ENCODE results near the gene KDSR. TPM values are rescaled to one million over a fixed set of nuclear protein-coding genes. Genes with fewer than 3 reads are reported as not detected.
A peak's percentile ranks its signal among the peaks of the same experiment; 100 is the strongest.

The KDSR gene
- total RNA-seq, 1 experiment from 2014 or later = 493 TPM

DNA sequence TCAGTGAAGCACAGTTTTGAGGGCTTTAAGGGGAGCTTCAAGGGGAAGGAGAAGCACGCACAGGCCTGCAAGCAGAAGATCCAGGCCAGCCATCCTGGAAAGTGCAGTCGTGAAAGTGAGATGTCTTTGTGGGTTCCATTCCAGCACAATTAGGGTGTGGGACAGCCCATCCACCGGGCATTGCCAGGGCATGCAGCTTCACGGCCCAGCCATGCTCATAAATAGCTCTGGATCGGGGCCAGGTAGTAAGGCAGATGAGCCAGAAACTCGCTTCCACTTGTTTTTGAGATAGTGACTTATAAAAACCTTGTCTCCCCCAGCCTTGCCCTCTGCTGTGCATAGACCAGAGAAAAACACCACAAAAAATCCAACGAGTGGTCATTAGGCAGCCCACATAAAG is 21.0 kb downstream of the KDSR start:
- H3K36me3 ChIP-seq (ENCODE audit: insufficient read depth, low read length, poor library complexity, severe bottlenecking) = peaks cover 100% of the 10 kb centered on the region
- intact Hi-C loops (cut with micrococcal nuclease; ENCODE audit: unreplicated experiment) = loop anchor here (10.0 kb wide), 1 partner anchor 159 kb away; no protein-coding TSS in a partner anchor
- no peak overlapping the region for H3K4me3 ChIP-seq (ENCODE audit: low read depth, low read length, poor library complexity, severe bottlenecking)
- H3K9me3 ChIP-seq (ENCODE audit: low read depth, low read length, poor library complexity, severe bottlenecking) = no peaks in the 10 kb centered on the region
- CTCF ChIA-PET = no interaction called here
- POLR2A ChIA-PET (ENCODE audit: low non-redundant PET) = no interaction called here
- no peaks in the 10 kb centered on the region for H3K27me3 ChIP-seq (replicated peaks; ENCODE audit: insufficient read depth, low read depth, low read length, poor library complexity)
- peaks cover 49% of the 10 kb centered on the region for H3K4me1 ChIP-seq (ENCODE audit: insufficient read depth, low read length, poor library complexity, severe bottlenecking)
- DNase-seq (ENCODE audit: low spot score) = no peak
- no peak for TF ChIP-seq EZH2 (IDR thresholded peaks at IDR 0.05; ENCODE audit: borderline replicate concordance, low read depth, low read length, poor library complexity, severe bottlenecking)
- TF ChIP-seq, protein P1, sequence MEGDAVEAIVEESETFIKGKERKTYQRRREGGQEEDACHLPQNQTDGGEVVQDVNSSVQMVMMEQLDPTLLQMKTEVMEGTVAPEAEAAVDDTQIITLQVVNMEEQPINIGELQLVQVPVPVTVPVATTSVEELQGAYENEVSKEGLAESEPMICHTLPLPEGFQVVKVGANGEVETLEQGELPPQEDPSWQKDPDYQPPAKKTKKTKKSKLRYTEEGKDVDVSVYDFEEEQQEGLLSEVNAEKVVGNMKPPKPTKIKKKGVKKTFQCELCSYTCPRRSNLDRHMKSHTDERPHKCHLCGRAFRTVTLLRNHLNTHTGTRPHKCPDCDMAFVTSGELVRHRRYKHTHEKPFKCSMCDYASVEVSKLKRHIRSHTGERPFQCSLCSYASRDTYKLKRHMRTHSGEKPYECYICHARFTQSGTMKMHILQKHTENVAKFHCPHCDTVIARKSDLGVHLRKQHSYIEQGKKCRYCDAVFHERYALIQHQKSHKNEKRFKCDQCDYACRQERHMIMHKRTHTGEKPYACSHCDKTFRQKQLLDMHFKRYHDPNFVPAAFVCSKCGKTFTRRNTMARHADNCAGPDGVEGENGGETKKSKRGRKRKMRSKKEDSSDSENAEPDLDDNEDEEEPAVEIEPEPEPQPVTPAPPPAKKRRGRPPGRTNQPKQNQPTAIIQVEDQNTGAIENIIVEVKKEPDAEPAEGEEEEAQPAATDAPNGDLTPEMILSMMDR (conservative IDR thresholded peaks at IDR 0.05; ENCODE audit: low read depth, low read length) = no peak
- BruUV-seq (replicated peaks) = no TSS peak
- peak overlapping the region; percentile 74 for H3K27ac ChIP-seq (ENCODE audit: low read depth, low read length, poor library complexity, severe bottlenecking)

DNA sequence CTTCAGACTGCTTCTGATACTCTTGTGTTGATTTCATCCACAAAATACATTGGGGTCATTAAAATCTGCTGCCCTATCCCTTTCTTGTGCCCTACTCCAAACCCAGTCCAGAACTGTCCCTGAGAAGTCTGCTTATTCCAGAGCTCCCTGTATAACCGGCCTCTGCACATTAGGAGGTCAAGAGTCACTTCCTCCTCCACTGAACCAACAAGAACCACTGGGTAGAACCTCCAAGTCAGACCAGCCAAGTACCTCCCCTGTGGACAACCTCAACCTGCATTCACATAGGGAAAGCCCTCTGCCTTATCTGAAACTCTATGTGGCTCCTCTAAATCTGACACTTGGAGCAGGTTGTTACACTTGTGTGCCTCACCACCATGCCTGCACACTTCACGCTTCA is 22.1 kb downstream of the KDSR start:
- CTCF ChIA-PET = no interaction called here
- intact Hi-C loops (cut with micrococcal nuclease; ENCODE audit: unreplicated experiment) = loop anchor here (10.0 kb wide), 1 partner anchor 160 kb away; no protein-coding TSS in a partner anchor
- no peaks in the 10 kb centered on the region for H3K27me3 ChIP-seq (replicated peaks; ENCODE audit: insufficient read depth, low read depth, low read length, poor library complexity)
- BruUV-seq (replicated peaks) = no TSS peak
- peaks cover 56% of the 10 kb centered on the region for H3K4me1 ChIP-seq (ENCODE audit: insufficient read depth, low read length, poor library complexity, severe bottlenecking)
- no peak overlapping the region for H3K4me3 ChIP-seq (ENCODE audit: low read depth, low read length, poor library complexity, severe bottlenecking)
- POLR2A ChIA-PET (ENCODE audit: low non-redundant PET) = no interaction called here
- TF ChIP-seq EZH2 (IDR thresholded peaks at IDR 0.05; ENCODE audit: borderline replicate concordance, low read depth, low read length, poor library complexity, severe bottlenecking) = no peak
- TF ChIP-seq, protein P1 (conservative IDR thresholded peaks at IDR 0.05; ENCODE audit: low read depth, low read length) = no peak
- peak overlapping the region; percentile 74 for H3K27ac ChIP-seq (ENCODE audit: low read depth, low read length, poor library complexity, severe bottlenecking)
- no peak for DNase-seq (ENCODE audit: low spot score)
- peaks cover 100% of the 10 kb centered on the region for H3K36me3 ChIP-seq (ENCODE audit: insufficient read depth, low read length, poor library complexity, severe bottlenecking)
- H3K9me3 ChIP-seq (ENCODE audit: low read depth, low read length, poor library complexity, severe bottlenecking) = no peaks in the 10 kb centered on the region

DNA sequence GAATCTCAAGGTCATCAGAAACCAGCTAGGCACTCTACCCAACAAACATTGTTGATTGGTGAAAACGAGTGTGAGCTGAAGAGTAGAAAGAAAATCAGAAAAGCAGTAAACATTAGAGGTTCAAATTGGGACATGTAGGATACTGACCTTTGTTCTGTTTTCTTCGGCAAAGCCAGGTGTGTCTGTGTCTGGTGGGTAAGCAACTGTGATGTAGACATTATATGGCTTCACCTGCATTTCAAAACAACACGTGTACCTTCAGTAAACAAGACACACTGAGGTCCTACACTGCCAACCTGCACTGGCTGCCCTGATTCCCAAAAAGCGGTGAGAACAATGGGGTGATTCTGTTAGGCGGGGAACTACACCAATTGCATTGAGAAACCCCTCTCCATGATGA is 22.7 kb downstream of the KDSR start:
- no peak overlapping the region for H3K4me3 ChIP-seq (ENCODE audit: low read depth, low read length, poor library complexity, severe bottlenecking)
- H3K36me3 ChIP-seq (ENCODE audit: insufficient read depth, low read length, poor library complexity, severe bottlenecking) = peaks cover 100% of the 10 kb centered on the region
- no peaks in the 10 kb centered on the region for H3K9me3 ChIP-seq (ENCODE audit: low read depth, low read length, poor library complexity, severe bottlenecking)
- BruUV-seq (replicated peaks) = no TSS peak
- ChIA-PET POLR2A (ENCODE audit: low non-redundant PET) (no interaction called here), CTCF (no interaction called here)
- TF ChIP-seq EZH2 (IDR thresholded peaks at IDR 0.05; ENCODE audit: borderline replicate concordance, low read depth, low read length, poor library complexity, severe bottlenecking) = no peak
- TF ChIP-seq, protein P1 (conservative IDR thresholded peaks at IDR 0.05; ENCODE audit: low read depth, low read length) = no peak
- H3K27me3 ChIP-seq (replicated peaks; ENCODE audit: insufficient read depth, low read depth, low read length, poor library complexity) = no peaks in the 10 kb centered on the region
- DNase-seq (ENCODE audit: low spot score) = no peak
- H3K4me1 ChIP-seq (ENCODE audit: insufficient read depth, low read length, poor library complexity, severe bottlenecking) = peaks cover 50% of the 10 kb centered on the region
- intact Hi-C loops (cut with micrococcal nuclease; ENCODE audit: unreplicated experiment) = loop anchor here (10.0 kb wide), 1 partner anchor 161 kb away; no protein-coding TSS in a partner anchor
- peak overlapping the region; percentile 74 for H3K27ac ChIP-seq (ENCODE audit: low read depth, low read length, poor library complexity, severe bottlenecking)
